Testis (tissue), 2 donors: Measurements from ENCODE around the gene ADAMTS1.

Source experiments
- POLR2A ChIP-seq: fragments of 450-650 bp; IDR thresholded peaks from one replicate; pipeline ENCODE4 v1.6.1; 2017; ENCODE audit warnings: antibody characterized with exemption, mild to moderate bottlenecking, moderate library complexity
- TF ChIP-seq, protein P1 (sequence below), 3 experiments: fragments of 450-650 bp in 2 of 3; fragments of 200-600 bp in 1 of 3; sonication (generic) in 1 of 3; IDR thresholded peaks; one replicate each; pipeline ENCODE4 v1.5.1; 2016 to 2019; ENCODE audit warnings: antibody characterized with exemption in 3 of 3, mild to moderate bottlenecking in 2 of 3, moderate library complexity in 1 of 3

DNA sequence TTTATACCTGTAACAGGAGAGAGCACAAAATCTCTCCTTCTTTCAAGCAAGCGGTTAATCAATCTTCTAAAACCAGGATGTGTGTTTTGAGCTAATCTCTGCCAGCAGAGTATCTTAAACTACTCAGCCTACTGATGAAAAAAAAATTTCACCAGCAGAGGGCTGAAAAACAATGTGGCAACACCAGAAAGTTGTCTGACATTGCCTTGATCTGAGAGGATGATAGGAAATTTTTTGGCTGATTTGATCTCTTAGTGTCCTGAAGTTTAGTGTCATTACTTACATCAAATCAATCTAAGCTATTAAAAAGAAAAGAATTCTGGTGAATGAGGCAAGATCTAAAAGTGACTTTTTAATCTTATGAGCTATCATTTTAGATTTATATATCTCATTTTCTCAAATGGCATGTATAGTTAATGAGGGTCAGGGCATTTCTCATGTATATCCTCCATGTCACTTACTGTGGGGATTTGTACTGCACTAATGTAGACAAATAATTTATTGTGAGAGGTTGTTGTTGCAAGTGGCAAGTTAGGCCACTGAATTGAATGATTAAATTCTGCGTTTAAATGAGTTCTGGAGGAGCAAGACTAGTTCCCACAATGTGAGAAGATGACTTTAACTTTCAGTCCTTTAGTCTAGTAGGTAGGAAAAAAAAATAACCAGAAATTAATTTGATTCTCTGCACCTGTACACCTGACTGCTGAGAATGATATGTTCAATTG is 10.9 kb downstream of the ADAMTS1 start:
- TF ChIP-seq, protein P1, sequence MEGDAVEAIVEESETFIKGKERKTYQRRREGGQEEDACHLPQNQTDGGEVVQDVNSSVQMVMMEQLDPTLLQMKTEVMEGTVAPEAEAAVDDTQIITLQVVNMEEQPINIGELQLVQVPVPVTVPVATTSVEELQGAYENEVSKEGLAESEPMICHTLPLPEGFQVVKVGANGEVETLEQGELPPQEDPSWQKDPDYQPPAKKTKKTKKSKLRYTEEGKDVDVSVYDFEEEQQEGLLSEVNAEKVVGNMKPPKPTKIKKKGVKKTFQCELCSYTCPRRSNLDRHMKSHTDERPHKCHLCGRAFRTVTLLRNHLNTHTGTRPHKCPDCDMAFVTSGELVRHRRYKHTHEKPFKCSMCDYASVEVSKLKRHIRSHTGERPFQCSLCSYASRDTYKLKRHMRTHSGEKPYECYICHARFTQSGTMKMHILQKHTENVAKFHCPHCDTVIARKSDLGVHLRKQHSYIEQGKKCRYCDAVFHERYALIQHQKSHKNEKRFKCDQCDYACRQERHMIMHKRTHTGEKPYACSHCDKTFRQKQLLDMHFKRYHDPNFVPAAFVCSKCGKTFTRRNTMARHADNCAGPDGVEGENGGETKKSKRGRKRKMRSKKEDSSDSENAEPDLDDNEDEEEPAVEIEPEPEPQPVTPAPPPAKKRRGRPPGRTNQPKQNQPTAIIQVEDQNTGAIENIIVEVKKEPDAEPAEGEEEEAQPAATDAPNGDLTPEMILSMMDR (IDR thresholded peaks at IDR 0.05), result peak in 1 of 3 experiments; percentile 24
- TF ChIP-seq POLR2A, result no peak
